GM19238 (cell line): ENCODE results near the gene GPR31.

ENCODE experiments used
- DNase-seq: peaks from one replicate; pipeline ENCODE4 v3.0.0; 2011; ENCODE audit warnings: low spot score; ENCODE audit not compliant: insufficient read length

Gene GPR31

GRCh38 chr6:167119670-167120582 lies 37.9 kb downstream of the GPR31 start:
- DNase-seq: no peak

DNA sequence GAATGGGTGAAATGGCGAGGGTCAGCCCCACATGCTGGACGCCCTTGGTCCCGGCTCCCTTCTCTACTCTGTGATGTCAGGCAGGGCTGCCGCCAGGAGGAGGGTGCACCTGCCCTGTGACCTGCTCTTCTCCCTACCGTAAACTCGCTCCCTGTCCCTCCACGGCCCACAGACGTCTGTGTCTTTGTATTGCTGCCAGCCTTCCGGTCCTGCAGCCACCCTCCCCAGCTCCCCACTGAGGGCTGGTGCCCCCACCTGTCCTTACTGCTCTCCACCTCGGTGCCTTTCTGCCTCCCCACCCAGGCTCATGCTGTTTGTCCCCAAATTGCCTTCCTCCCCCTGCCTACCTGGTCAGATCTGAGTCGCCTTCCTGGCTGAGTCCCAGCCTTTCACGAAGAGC lies 38.9 kb downstream of the GPR31 start:
- DNase-seq: no peak

GRCh38 chr6:167118006-167118405 lies 39.8 kb downstream of the GPR31 start:
- DNase-seq: no peak

- no peak for DNase-seq
Observed at GRCh38 chr6:167116838-167117228, 40.9 kb downstream of the GPR31 start.

- no peak for DNase-seq
Observed at GRCh38 chr6:167116109-167116837, 41.5 kb downstream of the GPR31 start.

GRCh38 chr6:167115054-167115453 lies 42.7 kb downstream of the GPR31 start:
- no peak for DNase-seq

GRCh38 chr6:167113935-167114910 lies 43.6 kb downstream of the GPR31 start:
- peak; percentile 88 for DNase-seq

- DNase-seq: no peak
Observed at GRCh38 chr6:167113047-167113754, 44.6 kb downstream of the GPR31 start.

DNA sequence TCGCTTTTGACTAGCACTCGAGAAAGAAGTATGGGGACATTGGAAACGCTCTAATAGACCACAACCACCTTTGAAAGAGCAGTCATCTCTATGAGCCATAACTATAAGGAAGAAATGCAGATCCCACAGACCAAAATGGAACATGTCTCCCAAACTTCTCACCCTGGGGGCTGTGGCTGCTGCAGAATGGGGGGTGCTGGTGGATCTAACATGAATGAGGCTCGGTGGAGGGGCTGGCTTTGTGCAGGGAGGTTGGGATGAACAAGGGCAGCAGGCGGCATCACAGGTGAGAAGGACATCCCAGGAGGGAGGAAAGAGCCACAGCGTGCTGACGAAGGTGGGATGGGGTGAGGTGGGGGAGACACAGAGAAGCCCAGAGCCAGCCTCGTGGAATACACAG lies 45.4 kb downstream of the GPR31 start:
- no peak for DNase-seq

- DNase-seq: no peak
Observed at GRCh38 chr6:167111597-167111996, 46.2 kb downstream of the GPR31 start.

- DNase-seq: no peak
Observed at GRCh38 chr6:167109651-167110050, 48.1 kb downstream of the GPR31 start.

- DNase-seq: no peak
Observed at GRCh38 chr6:167108278-167108677, 49.5 kb downstream of the GPR31 start.

GRCh38 chr6:167107787-167108186 lies 50.0 kb downstream of the GPR31 start:
- DNase-seq: no peak

- no peak for DNase-seq
Observed at GRCh38 chr6:167106406-167106805, 51.4 kb downstream of the GPR31 start.
